Activated CD4-positive, alpha-beta memory T cell treated with anti-CD3 and anti-CD28 coated beads, Interleukin-2, amount 10 ng/mL, durations not matched to agents 7 days and 5 days (primary cell): ENCODE data around the gene TRPM2. TPM values are rescaled to one million over a fixed set of nuclear protein-coding genes. Genes with fewer than 3 reads are reported as not detected.
"Not testable (repeated sequence)": the region's sequence is repeated elsewhere in the genome, so short reads cannot be mapped to it uniquely, and the experiment has no call there.

ENCODE experiments used
- CTCF ChIA-PET: fragments of 350-600 bp; sonication (Branson Sonifier 250); formaldehyde crosslinking; loops from one replicate; lab custom pipeline; 2021; ENCODE audit warnings: antibody characterized with exemption, inconsistent platforms; lab: Charles Lee
- POLR2A ChIA-PET: fragments of 350-600 bp; sonication (Branson Sonifier 250); formaldehyde crosslinking; loops from one replicate; lab custom pipeline; 2021; ENCODE audit warnings: antibody characterized with exemption; lab: Charles Lee
- DNase-seq: peaks from one replicate; pipeline ENCODE4 v3.0.0-alpha.2; 2020
- H3K27ac Mint-ChIP-seq: one replicate; pipeline ENCODE4 v1.8.0; 2021; ENCODE audit warnings: mild to moderate bottlenecking, mixed read lengths
- H3K27me3 Mint-ChIP-seq: one replicate; pipeline ENCODE4 v1.8.0; 2021; ENCODE audit warnings: mixed read lengths
- H3K36me3 Mint-ChIP-seq: one replicate; pipeline ENCODE4 v1.8.0; 2021; ENCODE audit warnings: low read depth, mixed read lengths
- H3K4me1 Mint-ChIP-seq: one replicate; pipeline ENCODE4 v1.8.0; 2021; ENCODE audit warnings: mixed read lengths
- H3K4me3 Mint-ChIP-seq: one replicate; pipeline ENCODE4 v1.8.0; 2021; ENCODE audit warnings: mild to moderate bottlenecking, mixed read lengths
- H3K9me3 Mint-ChIP-seq: one replicate; pipeline ENCODE4 v1.8.0; 2021; ENCODE audit warnings: mixed read lengths
- total RNA-seq, 2 experiments: library from RNA; stranded (reverse); gene quantifications; one replicate each; pipeline ENCODE4 v1.2.3, GENCODE V29; 2021

TRPM2 gene
- total RNA-seq, 2 experiments from 2014 or later = 13.7 to 14.8 TPM

- H3K27ac Mint-ChIP-seq = no peak overlapping the region
- no peaks in the 10 kb centered on the region for H3K4me1 Mint-ChIP-seq
- H3K9me3 Mint-ChIP-seq = no peaks in the 10 kb centered on the region
- CTCF ChIA-PET = no interaction called here
- DNase-seq = no peak
- H3K27me3 Mint-ChIP-seq = no peaks in the 10 kb centered on the region
- H3K36me3 Mint-ChIP-seq = no peaks in the 10 kb centered on the region
- POLR2A ChIA-PET = no interaction called here
- no peak overlapping the region for H3K4me3 Mint-ChIP-seq
These were observed 117.9 kb downstream of the TRPM2 start for GRCh38 chr21:44471341-44471740.

GRCh38 chr21:44471996-44472395 lies 118.6 kb downstream of the TRPM2 start:
- no peak overlapping the region for H3K4me3 Mint-ChIP-seq
- H3K27ac Mint-ChIP-seq = no peak overlapping the region
- ChIA-PET CTCF (no interaction called here), POLR2A (no interaction called here)
- H3K27me3 Mint-ChIP-seq = no peaks in the 10 kb centered on the region
- no peaks in the 10 kb centered on the region for H3K9me3 Mint-ChIP-seq
- DNase-seq = no peak
- H3K4me1 Mint-ChIP-seq = no peaks in the 10 kb centered on the region
- H3K36me3 Mint-ChIP-seq = no peaks in the 10 kb centered on the region

- no peak overlapping the region for H3K4me3 Mint-ChIP-seq
These were observed 120.6 kb downstream of the TRPM2 start for GRCh38 chr21:44473915-44474555.

GRCh38 chr21:44475266-44475845 lies 121.9 kb downstream of the TRPM2 start:
- CTCF ChIA-PET = no interaction called here
- DNase-seq = no peak
- no peaks in the 10 kb centered on the region for H3K36me3 Mint-ChIP-seq
- no peaks in the 10 kb centered on the region for H3K9me3 Mint-ChIP-seq
- no peaks in the 10 kb centered on the region for H3K27me3 Mint-ChIP-seq
- no peak overlapping the region for H3K4me3 Mint-ChIP-seq
- peaks cover 7% of the 10 kb centered on the region for H3K4me1 Mint-ChIP-seq
- H3K27ac Mint-ChIP-seq = no peak overlapping the region
- POLR2A ChIA-PET = no interaction called here

More at GRCh38 chr21:44473915-44474555, 120.6 kb downstream of the TRPM2 start:
- no peaks in the 10 kb centered on the region for H3K27me3 Mint-ChIP-seq
- peaks cover 2% of the 10 kb centered on the region for H3K4me1 Mint-ChIP-seq
- POLR2A ChIA-PET = no interaction called here
- no peak overlapping the region for H3K27ac Mint-ChIP-seq
- no peak for DNase-seq
- H3K36me3 Mint-ChIP-seq = no peaks in the 10 kb centered on the region
- H3K9me3 Mint-ChIP-seq = no peaks in the 10 kb centered on the region
- CTCF ChIA-PET = no interaction called here

GRCh38 chr21:44477131-44477530 lies 123.7 kb downstream of the TRPM2 start:
- H3K4me1 Mint-ChIP-seq = peaks cover 7% of the 10 kb centered on the region
- no peaks in the 10 kb centered on the region for H3K9me3 Mint-ChIP-seq
- no peak overlapping the region for H3K27ac Mint-ChIP-seq
- peaks cover 2% of the 10 kb centered on the region for H3K27me3 Mint-ChIP-seq
- H3K36me3 Mint-ChIP-seq = no peaks in the 10 kb centered on the region
- CTCF ChIA-PET = no interaction called here
- POLR2A ChIA-PET = no interaction called here
- DNase-seq = no peak
- H3K4me3 Mint-ChIP-seq = no peak overlapping the region

GRCh38 chr21:44477712-44478111 lies 124.3 kb downstream of the TRPM2 start:
- CTCF ChIA-PET = no interaction called here
- DNase-seq = no peak
- H3K4me1 Mint-ChIP-seq = peaks cover 7% of the 10 kb centered on the region
- H3K27me3 Mint-ChIP-seq = peaks cover 5% of the 10 kb centered on the region
- POLR2A ChIA-PET = no interaction called here
- no peaks in the 10 kb centered on the region for H3K9me3 Mint-ChIP-seq
- no peak overlapping the region for H3K4me3 Mint-ChIP-seq
- no peaks in the 10 kb centered on the region for H3K36me3 Mint-ChIP-seq
- no peak overlapping the region for H3K27ac Mint-ChIP-seq

- peaks cover 5% of the 10 kb centered on the region for H3K27me3 Mint-ChIP-seq
- H3K36me3 Mint-ChIP-seq = no peaks in the 10 kb centered on the region
- no peak overlapping the region for H3K4me3 Mint-ChIP-seq
- peaks cover 7% of the 10 kb centered on the region for H3K4me1 Mint-ChIP-seq
- CTCF ChIA-PET = no interaction called here
- no peaks in the 10 kb centered on the region for H3K9me3 Mint-ChIP-seq
- POLR2A ChIA-PET = no interaction called here
- H3K27ac Mint-ChIP-seq = no peak overlapping the region
- no peak for DNase-seq
These were observed 124.8 kb downstream of the TRPM2 start for GRCh38 chr21:44478124-44478800.

- Mint-ChIP-seq H3K9me3 (no peaks in the 10 kb centered on the region), H3K27me3 (peaks cover 5% of the 10 kb centered on the region), H3K4me3 (no peak overlapping the region), H3K36me3 (no peaks in the 10 kb centered on the region), H3K4me1 (peaks cover 7% of the 10 kb centered on the region), H3K27ac (no peak overlapping the region)
- CTCF ChIA-PET = no interaction called here
- DNase-seq = no peak
- POLR2A ChIA-PET = no interaction called here
These were observed 125.4 kb downstream of the TRPM2 start for GRCh38 chr21:44478801-44479167.

GRCh38 chr21:44479556-44480199 lies 126.3 kb downstream of the TRPM2 start:
- H3K4me1 Mint-ChIP-seq, H3K4me3 Mint-ChIP-seq: not testable (repeated sequence)

GRCh38 chr21:44480200-44481053 lies 127.0 kb downstream of the TRPM2 start:
- peaks cover 7% of the 10 kb centered on the region for H3K27me3 Mint-ChIP-seq
- peaks cover 7% of the 10 kb centered on the region for H3K4me1 Mint-ChIP-seq
- CTCF ChIA-PET = interaction anchor here (0.5 to 1.5 kb wide), 9 partner anchors 9 to 554 kb away, joined by 3 to 6 read pairs (median 3); partner anchors contain the start of gene TRPM2
- no peaks in the 10 kb centered on the region for H3K36me3 Mint-ChIP-seq
- H3K9me3 Mint-ChIP-seq = no peaks in the 10 kb centered on the region
- no peak overlapping the region for H3K27ac Mint-ChIP-seq
- POLR2A ChIA-PET = interaction anchor here (1.4 kb wide), 1 partner anchor 140 kb away, joined by 3 read pairs; no protein-coding TSS in a partner anchor
- no peak for DNase-seq
- no peak overlapping the region for H3K4me3 Mint-ChIP-seq

More at GRCh38 chr21:44479556-44480199, 126.3 kb downstream of the TRPM2 start:
- ChIA-PET CTCF (interaction anchor here (0.7 to 1.5 kb wide), 8 partner anchors 10 to 179 kb away, joined by 3 to 6 read pairs (median 3); partner anchors contain the start of gene TRPM2), POLR2A (interaction anchor here (1.4 kb wide), 1 partner anchor 140 kb away, joined by 3 read pairs; no protein-coding TSS in a partner anchor)
- H3K27ac Mint-ChIP-seq, H3K9me3 Mint-ChIP-seq, H3K27me3 Mint-ChIP-seq, H3K36me3 Mint-ChIP-seq: not testable (repeated sequence)
- DNase-seq = peak; percentile 63

GRCh38 chr21:44482581-44483287 lies 129.3 kb downstream of the TRPM2 start:
- CTCF ChIA-PET = interaction anchor here (0.5 to 1.7 kb wide), 3 partner anchors 21 to 130 kb away, joined by 3 to 6 read pairs (median 3); partner anchors contain the start of gene TRPM2

More at GRCh38 chr21:44482581-44483287, 129.3 kb downstream of the TRPM2 start:
- Mint-ChIP-seq H3K9me3 (no peaks in the 10 kb centered on the region), H3K27ac (no peak overlapping the region), H3K4me3 (no peak overlapping the region), H3K36me3 (no peaks in the 10 kb centered on the region), H3K4me1 (peaks cover 7% of the 10 kb centered on the region), H3K27me3 (peaks cover 7% of the 10 kb centered on the region)
- POLR2A ChIA-PET = no interaction called here
- DNase-seq = no peak
